NCI-H2196 treated with DMSO at 0.1 percent for 48 hours (cell line): Measurements from ENCODE around the gene HBD.

Experiments used
- DNase-seq: peaks from one replicate; lab custom pipeline; 2025; ENCODE audit not compliant: unreplicated experiment; lab: John Stamatoyannopoulos, UW

The HBD gene

GRCh38 chr11:5235364-5236095 lies 1.2 kb upstream of the HBD start:
- no peak for DNase-seq

GRCh38 chr11:5233307-5233706 lies 976 bp downstream of the HBD start:
- DNase-seq: no peak

GRCh38 chr11:5232821-5233220 lies 1.5 kb downstream of the HBD start:
- no peak for DNase-seq

- DNase-seq: no peak
Observed at GRCh38 chr11:5232176-5232575, 2.1 kb downstream of the HBD start.

- no peak for DNase-seq
Observed at GRCh38 chr11:5231111-5231510, 3.2 kb downstream of the HBD start.

GRCh38 chr11:5230266-5230665 lies 4.0 kb downstream of the HBD start:
- no peak for DNase-seq

- no peak for DNase-seq
Observed at GRCh38 chr11:5229796-5230195, 4.5 kb downstream of the HBD start.

- no peak for DNase-seq
Observed at GRCh38 chr11:5229356-5229755, 4.9 kb downstream of the HBD start.

GRCh38 chr11:5228124-5228523 lies 6.2 kb downstream of the HBD start:
- no peak for DNase-seq

- DNase-seq: no peak
Observed at GRCh38 chr11:5227681-5228080, 6.6 kb downstream of the HBD start.

- DNase-seq: no peak
Observed at GRCh38 chr11:5226732-5227310, 7.5 kb downstream of the HBD start, which contains the start of gene HBB. Gene HBB (minus strand): TSS chr11:5227071. CDS start chr11:5227021, 50 bp downstream.

- no peak for DNase-seq
Observed at GRCh38 chr11:5225480-5225871, 8.8 kb downstream of the HBD start.

GRCh38 chr11:5224538-5225479 lies 9.5 kb downstream of the HBD start:
- no peak for DNase-seq

- no peak for DNase-seq
Observed at GRCh38 chr11:5223686-5224085, 10.6 kb downstream of the HBD start.

- DNase-seq: no peak
Observed at GRCh38 chr11:5223146-5223545, 11.1 kb downstream of the HBD start.

- no peak for DNase-seq
Observed at GRCh38 chr11:5210376-5210885, 23.9 kb downstream of the HBD start.

- DNase-seq: no peak
Observed at GRCh38 chr11:5204787-5205186, 29.5 kb downstream of the HBD start.

GRCh38 chr11:5203366-5203765 lies 30.9 kb downstream of the HBD start:
- DNase-seq: no peak

- no peak for DNase-seq
Observed at GRCh38 chr11:5200582-5200981, 33.7 kb downstream of the HBD start, which contains the start of gene OR51V1. Gene OR51V1 (minus strand): TSS chr11:5200682. CDS start chr11:5200682, 0 bp downstream.

- no peak for DNase-seq
Observed at GRCh38 chr11:5198285-5198684, 36.0 kb downstream of the HBD start.

GRCh38 chr11:5197536-5197935 lies 36.7 kb downstream of the HBD start:
- DNase-seq: no peak
